HG02798 (cell line): ENCODE measurements around the gene FIZ1.
A peak's percentile ranks its signal among the peaks of the same experiment; 100 is the strongest.

Experiments
- ATAC-seq: cut with Tn5 transposase; IDR thresholded peaks from one replicate; pipeline ENCODE4 v1.9.1; 2021; ENCODE audit warnings: mild to moderate bottlenecking; ENCODE audit not compliant: unreplicated experiment, poor library complexity

FIZ1 gene

GRCh38 chr19:55614711-55615542 lies 15.6 kb upstream of the FIZ1 start:
- ATAC-seq = no peak

- no peak for ATAC-seq
These were observed 14.8 kb upstream of the FIZ1 start for GRCh38 chr19:55613930-55614710.

DNA sequence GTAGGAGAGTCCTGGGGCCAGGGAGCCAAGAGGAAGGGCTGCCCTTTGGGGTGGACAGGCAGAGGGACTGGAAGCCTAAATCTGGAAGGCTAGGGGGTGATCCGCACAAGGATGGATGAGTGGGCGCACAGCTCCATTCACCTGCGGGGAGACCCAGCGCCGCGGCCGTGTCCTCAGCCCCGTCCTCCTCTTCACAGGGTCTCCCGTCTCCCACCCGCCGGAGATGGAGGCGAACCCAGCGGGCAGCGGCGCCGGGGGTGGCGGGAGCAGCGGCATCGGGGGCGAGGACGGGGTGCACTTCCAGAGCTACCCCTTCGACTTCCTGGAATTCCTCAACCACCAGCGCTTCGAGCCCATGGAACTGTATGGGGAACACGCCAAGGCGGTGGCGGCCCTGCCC lies 14.1 kb upstream of the FIZ1 start:
- ATAC-seq = no peak

- no peak for ATAC-seq
These were observed 12.8 kb upstream of the FIZ1 start for GRCh38 chr19:55611983-55612645.

DNA sequence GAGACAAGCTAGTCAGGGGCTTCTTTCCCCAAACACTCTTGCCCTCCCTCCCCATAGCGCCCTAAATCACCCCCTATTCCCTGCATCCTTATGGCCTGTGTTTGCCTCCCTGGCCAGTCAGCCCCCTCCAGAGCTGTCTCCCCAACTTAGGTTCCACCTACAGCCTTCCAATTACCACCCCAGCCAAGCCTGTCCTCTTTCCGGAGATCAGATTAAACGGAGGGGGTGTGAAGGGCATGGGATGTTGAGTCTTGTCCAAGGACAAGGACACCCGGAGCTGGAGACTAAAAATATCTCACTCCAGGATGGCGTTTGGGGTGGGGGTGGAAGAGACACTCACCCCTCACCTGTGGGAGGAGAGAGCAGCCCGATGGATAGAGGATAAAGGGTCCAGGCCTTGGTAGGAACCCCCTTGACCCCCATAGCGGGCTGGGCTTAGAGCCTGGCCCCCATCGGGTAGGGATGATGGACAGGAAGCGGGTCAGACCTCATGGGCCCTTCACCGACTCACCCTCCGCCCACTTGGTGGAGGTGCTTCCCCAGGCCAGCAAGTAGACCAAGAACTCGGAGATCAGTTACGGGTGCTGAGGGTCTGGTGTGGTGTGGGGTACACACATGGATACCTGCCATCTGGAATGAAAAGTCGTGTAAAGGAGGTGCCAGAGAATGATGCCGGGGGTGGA lies 12.1 kb upstream of the FIZ1 start:
- ATAC-seq = no peak

DNA sequence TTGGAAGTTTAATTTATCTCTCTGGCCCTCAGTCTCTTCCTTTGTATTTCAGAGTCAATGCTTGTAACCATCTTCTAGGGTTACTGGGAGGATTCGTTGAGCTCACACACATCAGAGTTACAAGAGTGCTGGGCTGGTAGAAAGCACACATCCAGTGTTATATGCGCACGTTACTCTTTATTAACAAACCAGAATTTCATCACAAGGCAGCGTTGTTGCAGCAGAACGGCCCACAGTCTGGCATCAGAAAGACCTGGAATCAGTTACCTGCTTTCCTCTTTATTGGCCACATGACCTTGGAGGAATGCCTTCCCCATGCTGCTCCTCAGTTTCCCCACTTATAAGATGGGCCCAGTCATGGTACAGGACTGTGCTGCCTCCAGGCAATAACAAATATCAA lies 10.0 kb upstream of the FIZ1 start:
- no peak for ATAC-seq

DNA sequence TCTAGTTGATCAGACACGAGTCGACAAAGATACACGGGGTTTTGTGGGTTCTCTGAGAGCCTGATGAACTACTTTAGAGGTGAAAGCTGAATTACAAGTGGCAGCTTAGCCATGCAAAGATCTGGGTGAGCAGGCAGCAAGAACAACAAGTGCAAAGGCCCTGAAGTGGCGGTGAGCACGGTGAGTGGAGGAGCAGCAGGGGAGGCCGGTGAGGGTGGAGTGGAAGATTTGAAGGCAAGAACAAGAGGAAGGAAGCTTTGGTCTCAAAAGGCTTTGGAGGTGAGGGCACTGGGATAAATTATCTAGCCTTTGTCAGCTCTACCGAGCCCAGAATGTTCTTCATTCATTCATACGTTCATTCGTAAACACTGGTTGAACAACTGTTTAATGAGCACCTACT lies 7.5 kb upstream of the FIZ1 start:
- no peak for ATAC-seq

- no peak for ATAC-seq
These were observed 7.1 kb upstream of the FIZ1 start for GRCh38 chr19:55606471-55606787.

- peak; percentile 17 for ATAC-seq
These were observed 6.5 kb upstream of the FIZ1 start, which contains the start of gene ZNF865 for GRCh38 chr19:55605637-55606470. TSS of gene ZNF865 (plus strand) at chr19:55605647. CDS start at chr19:55613619, 7,972 bp downstream.

- peak; percentile 82 for ATAC-seq
These were observed 5.9 kb upstream of the FIZ1 start for GRCh38 chr19:55605207-55605636.

GRCh38 chr19:55603581-55604292 lies 4.4 kb upstream of the FIZ1 start:
- no peak for ATAC-seq

DNA sequence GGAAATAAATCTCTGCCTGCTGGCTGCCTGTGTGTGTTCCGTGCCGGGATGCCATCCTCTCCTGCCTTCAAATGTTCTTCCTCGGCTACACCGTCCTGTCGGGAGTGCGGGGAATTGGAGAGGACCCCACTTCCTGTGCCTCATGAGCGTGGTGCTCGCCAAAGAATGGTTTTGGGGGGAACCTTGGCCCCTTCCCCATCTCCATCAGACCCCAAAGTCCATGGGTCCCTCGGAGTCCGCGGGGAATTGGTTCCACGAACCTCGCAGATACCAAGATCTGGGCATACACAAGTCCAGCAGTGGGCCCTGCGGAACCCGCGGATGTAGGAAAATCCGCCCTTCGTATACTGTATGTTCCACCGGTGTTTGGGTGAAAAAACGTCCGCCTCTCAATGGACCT lies 3.8 kb upstream of the FIZ1 start:
- no peak for ATAC-seq

- no peak for ATAC-seq
These were observed 3.0 kb upstream of the FIZ1 start for GRCh38 chr19:55602104-55603001.

GRCh38 chr19:55601084-55601483 lies 1.8 kb upstream of the FIZ1 start:
- no peak for ATAC-seq

GRCh38 chr19:55600662-55601028 lies 1.3 kb upstream of the FIZ1 start:
- no peak for ATAC-seq

DNA sequence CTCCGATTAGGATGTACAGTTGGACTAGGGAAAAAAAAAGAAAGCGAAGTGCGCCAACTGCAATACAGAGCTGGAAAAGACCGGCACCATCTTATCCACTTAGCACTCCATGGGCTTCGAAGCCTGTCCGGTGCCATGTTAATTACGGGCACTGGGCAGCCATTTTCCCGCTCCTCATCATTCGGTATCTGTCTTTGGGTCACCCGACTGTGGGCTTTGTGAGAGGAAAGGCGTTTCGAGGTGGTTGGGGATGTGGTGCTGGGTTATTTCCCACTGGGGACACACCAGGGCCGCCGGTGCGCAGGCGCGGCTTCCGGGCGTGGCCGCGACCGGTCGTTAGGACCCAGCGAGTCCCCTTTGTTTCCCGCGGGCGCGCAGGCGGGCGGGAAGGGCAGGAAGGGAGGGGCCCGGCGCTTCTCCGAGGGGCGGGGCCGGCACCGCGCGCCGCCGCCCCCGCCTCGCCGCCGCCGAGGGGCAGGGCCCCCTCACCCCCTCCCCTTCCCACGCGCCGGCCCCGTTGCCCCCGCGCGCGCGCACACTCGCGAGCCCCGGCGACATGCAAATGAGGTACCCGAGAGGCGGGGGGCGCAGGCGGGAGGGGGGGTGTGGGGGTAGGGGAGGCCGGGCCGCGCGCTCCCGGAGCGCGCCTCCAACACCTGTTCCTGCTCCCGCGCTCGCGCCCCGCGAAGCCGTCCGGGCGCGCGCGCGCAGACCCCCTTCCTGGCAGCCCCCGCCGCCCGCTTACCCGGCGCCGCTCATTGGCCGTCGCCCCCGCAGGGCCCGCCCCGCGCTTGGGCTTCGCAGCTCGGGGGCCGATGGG lies 735 bp upstream of the FIZ1 start, which contains the start of gene ZNF524:
TSS of gene ZNF524 (plus strand) at position 447 of the 820 bp plus-strand sequence. CDS start 1,825 bp downstream, outside the sequence.
- ATAC-seq = peak; percentile 60
